Sigmoid colon (tissue), 3 donors: Measurements from ENCODE around the gene CCDC180.

ENCODE experiments used
- CTCF ChIP-seq, 4 experiments: fragments of 450-650 bp in 3 of 4; fragments of 200-600 bp in 1 of 4; IDR thresholded peaks; one replicate each; pipeline ENCODE4 v1.5.1; 2016 to 2019; ENCODE audit warnings: antibody characterized with exemption in 4 of 4, mild to moderate bottlenecking in 3 of 4, moderate library complexity in 2 of 4
- POLR2A ChIP-seq, 2 donors: fragments of 450-650 bp; IDR thresholded peaks; one replicate each; pipeline ENCODE4 v1.6.1; 2016; ENCODE audit warnings: antibody characterized with exemption in 2 of 2, mild to moderate bottlenecking in 2 of 2, moderate library complexity in 2 of 2

- no peak for TF ChIP-seq CTCF (IDR thresholded peaks at IDR 0.05)
- no peak for TF ChIP-seq POLR2A (IDR thresholded peaks at IDR 0.05)
Observed at GRCh38 chr9:97313243-97313642, 5.8 kb downstream of the CCDC180 start.
